ENCODE results near the gene TBC1D22A. TPM values are rescaled to one million over a fixed set of nuclear protein-coding genes. Genes with fewer than 3 reads are reported as not detected.

The TBC1D22A gene
- total RNA-seq, 1 experiment from 2014 or later: 27.6 TPM

- H3K9me3 Mint-ChIP-seq (ENCODE audit: low read depth, unreplicated experiment): peaks cover 11% of the 10 kb centered on the region
- peaks cover 33% of the 10 kb centered on the region for H3K4me1 Mint-ChIP-seq (ENCODE audit: low read depth, unreplicated experiment)
- DNase-seq: no peak
- intact Hi-C loops (cut with micrococcal nuclease; ENCODE audit: unreplicated experiment): no loop called here
- TF ChIP-seq CTCF (IDR thresholded peaks at IDR 0.05; ENCODE audit: unreplicated experiment): no peak
- peaks cover 18% of the 10 kb centered on the region for H3K36me3 Mint-ChIP-seq (ENCODE audit: insufficient read depth, unreplicated experiment)
- CTCF ChIA-PET: interaction anchor here (0.6 kb wide), 1 partner anchor 110 kb away, joined by 4 read pairs; no protein-coding TSS in a partner anchor
- H3K4me3 Mint-ChIP-seq (ENCODE audit: low read depth, unreplicated experiment): peak overlapping the region; percentile 85
- BruUV-seq (replicated peaks): no TSS peak
- no peak overlapping the region for H3K27ac Mint-ChIP-seq (ENCODE audit: unreplicated experiment)
- H3K27me3 Mint-ChIP-seq (ENCODE audit: unreplicated experiment): no peaks in the 10 kb centered on the region
Observed at GRCh38 chr22:47091921-47092700, 329.7 kb downstream of the TBC1D22A start.

GRCh38 chr22:47092896-47093311 is 330.5 kb downstream of the TBC1D22A start:
- Mint-ChIP-seq H3K27me3 (ENCODE audit: unreplicated experiment) (no peaks in the 10 kb centered on the region), H3K9me3 (ENCODE audit: low read depth, unreplicated experiment) (peaks cover 11% of the 10 kb centered on the region), H3K4me3 (ENCODE audit: low read depth, unreplicated experiment) (no peak overlapping the region), H3K4me1 (ENCODE audit: low read depth, unreplicated experiment) (peaks cover 33% of the 10 kb centered on the region), H3K27ac (ENCODE audit: unreplicated experiment) (no peak overlapping the region), H3K36me3 (ENCODE audit: insufficient read depth, unreplicated experiment) (peaks cover 18% of the 10 kb centered on the region)
- intact Hi-C loops (cut with micrococcal nuclease; ENCODE audit: unreplicated experiment): no loop called here
- no peak for DNase-seq
- CTCF ChIA-PET: no interaction called here
- BruUV-seq (replicated peaks): no TSS peak
- no peak for TF ChIP-seq CTCF (IDR thresholded peaks at IDR 0.05; ENCODE audit: unreplicated experiment)

GRCh38 chr22:47093720-47094119 is 331.3 kb downstream of the TBC1D22A start:
- Mint-ChIP-seq H3K27ac (ENCODE audit: unreplicated experiment) (no peak overlapping the region), H3K9me3 (ENCODE audit: low read depth, unreplicated experiment) (peaks cover 11% of the 10 kb centered on the region)

GRCh38 chr22:47094861-47095330 is 332.4 kb downstream of the TBC1D22A start:
- Mint-ChIP-seq H3K4me1 (ENCODE audit: low read depth, unreplicated experiment) (peaks cover 26% of the 10 kb centered on the region), H3K27me3 (ENCODE audit: unreplicated experiment) (no peaks in the 10 kb centered on the region), H3K4me3 (ENCODE audit: low read depth, unreplicated experiment) (no peak overlapping the region), H3K9me3 (ENCODE audit: low read depth, unreplicated experiment) (peaks cover 11% of the 10 kb centered on the region), H3K27ac (ENCODE audit: unreplicated experiment) (no peak overlapping the region), H3K36me3 (ENCODE audit: insufficient read depth, unreplicated experiment) (peaks cover 18% of the 10 kb centered on the region)
- no TSS peak for BruUV-seq (replicated peaks)
- CTCF ChIA-PET: no interaction called here
- DNase-seq: no peak
- intact Hi-C loops (cut with micrococcal nuclease; ENCODE audit: unreplicated experiment): no loop called here
- no peak for TF ChIP-seq CTCF (IDR thresholded peaks at IDR 0.05; ENCODE audit: unreplicated experiment)

More at GRCh38 chr22:47093720-47094119, 331.3 kb downstream of the TBC1D22A start:
- DNase-seq: no peak
- Mint-ChIP-seq H3K4me1 (ENCODE audit: low read depth, unreplicated experiment) (peaks cover 33% of the 10 kb centered on the region), H3K4me3 (ENCODE audit: low read depth, unreplicated experiment) (no peak overlapping the region), H3K36me3 (ENCODE audit: insufficient read depth, unreplicated experiment) (peaks cover 18% of the 10 kb centered on the region), H3K27me3 (ENCODE audit: unreplicated experiment) (no peaks in the 10 kb centered on the region)
- CTCF ChIA-PET: no interaction called here
- no peak for TF ChIP-seq CTCF (IDR thresholded peaks at IDR 0.05; ENCODE audit: unreplicated experiment)
- no TSS peak for BruUV-seq (replicated peaks)
- intact Hi-C loops (cut with micrococcal nuclease; ENCODE audit: unreplicated experiment): no loop called here
